Mammary epithelial cell (primary cell): ENCODE results near the gene COL19A1.

ENCODE experiments used
- CTCF ChIP-seq, 2 donors: IDR thresholded peaks in 1 of 2; conservative IDR thresholded peaks in 1 of 2; 2 replicates each; pipeline ENCODE4 v1.5.1; 2011 to 2012; ENCODE audit warnings: inconsistent platforms in 2 of 2, low read length in 2 of 2, mild to moderate bottlenecking in 2 of 2, control low read depth in 1 of 2, low read depth in 1 of 2; ENCODE audit not compliant: insufficient read depth in 1 of 2; ENCODE audit errors: extremely low read depth in 1 of 2
- EZH2 ChIP-seq: IDR thresholded peaks from 2 replicates; pipeline ENCODE4 v1.6.1; 2012; ENCODE audit warnings: low read length, inconsistent platforms, borderline replicate concordance

- no peak for TF ChIP-seq CTCF (conservative IDR thresholded peaks at IDR 0.05 in 1 of 2, IDR thresholded peaks at IDR 0.05 in 1 of 2; ENCODE audit: extremely low read depth in 1 of 2, insufficient read depth in 1 of 2, low read depth in 1 of 2, low read length in 2 of 2)
- no peak for TF ChIP-seq EZH2
These were observed 122.2 kb downstream of the COL19A1 start for GRCh38 chr6:69988458-69989126.
